Lung microvascular endothelial cell (primary cell): Measurements from ENCODE around the gene ERAS. TPM values are rescaled to one million over a fixed set of nuclear protein-coding genes. Genes with fewer than 3 reads are reported as not detected.
"Not testable (repeated sequence)": the region's sequence is repeated elsewhere in the genome, so short reads cannot be mapped to it uniquely, and the experiment has no call there.

Source experiments
- DNase-seq, 2 donors: peaks; one replicate each; pipeline versions ENCODE4 v3.0.0 to v3.0.0-alpha.2; 2010; ENCODE audit warnings: low read depth in 2 of 2
- total RNA-seq: library from RNA; depleted of rRNA; stranded (reverse); fragments of >200 nt; gene quantifications from 2 replicates; pipeline ENCODE4 v1.2.1, GENCODE V29; 2014

ERAS gene
- total RNA-seq, 1 donor from 2014 or later: not detected

- DNase-seq: no peak
Observed at GRCh38 chrX:48831136-48831908, 5.0 kb downstream of the ERAS start.

GRCh38 chrX:48831909-48832291, 5.6 kb downstream of the ERAS start:
- DNase-seq: no peak

GRCh38 chrX:48833542-48834138, 7.3 kb downstream of the ERAS start:
- peak in 1 of 2 donors; percentile 40 for DNase-seq

GRCh38 chrX:48834383-48834709, 8.0 kb downstream of the ERAS start:
- DNase-seq: no peak

- no peak for DNase-seq
Observed at GRCh38 chrX:48835524-48836329, 9.4 kb downstream of the ERAS start, which contains the start of gene PCSK1N. Gene PCSK1N (minus strand): TSS chrX:48835610. CDS start chrX:48835532, 78 bp downstream.

GRCh38 chrX:48839686-48840085, 13.4 kb downstream of the ERAS start:
- no peak for DNase-seq

- DNase-seq: no peak
Observed at GRCh38 chrX:48848847-48849246, 22.5 kb downstream of the ERAS start.

- no peak for DNase-seq
Observed at GRCh38 chrX:48852857-48853256, 26.5 kb downstream of the ERAS start.

- DNase-seq: not testable (repeated sequence)
Observed at GRCh38 chrX:48853494-48853893, 27.2 kb downstream of the ERAS start.

- not testable (repeated sequence) for DNase-seq
Observed at GRCh38 chrX:48854121-48854804, 27.9 kb downstream of the ERAS start.

- no peak for DNase-seq
Observed at GRCh38 chrX:48854898-48855297, 28.6 kb downstream of the ERAS start.

GRCh38 chrX:48864210-48864609, 37.9 kb downstream of the ERAS start:
- peak in 1 of 2 donors; percentile 31 for DNase-seq

- DNase-seq: not testable (repeated sequence)
Observed at GRCh38 chrX:48872017-48872416, 45.7 kb downstream of the ERAS start.

- not testable (repeated sequence) for DNase-seq
Observed at GRCh38 chrX:48876944-48877343, 50.6 kb downstream of the ERAS start.

Other genes with a start within 250 kb of the ERAS start
- 88.7 and 90.9 TPM in 2 replicates for gene WDR13, start 229.0 kb upstream of the ERAS start, total RNA-seq
- under 0.01 and 0.22 TPM in 2 replicates for gene WAS, start 142.7 kb upstream of the ERAS start, total RNA-seq
- gene SUV39H1, start 129.8 kb upstream of the ERAS start, total RNA-seq: 2.6 and 3.7 TPM in 2 replicates
- gene GLOD5, start 64.8 kb upstream of the ERAS start, total RNA-seq: not detected in 2 replicates
- gene GATA1, start 39.9 kb upstream of the ERAS start, total RNA-seq: not detected in 2 replicates
- 18.3 and 29.2 TPM in 2 replicates for gene HDAC6, start 24.4 kb upstream of the ERAS start, total RNA-seq
- under 0.01 and 0.20 TPM in 2 replicates for gene PCSK1N, start 9.1 kb downstream of the ERAS start, total RNA-seq
- gene TIMM17B, start 71.3 kb downstream of the ERAS start, total RNA-seq: 17.0 and 21.2 TPM in 2 replicates
- gene PQBP1, start 71.4 kb downstream of the ERAS start, total RNA-seq: 64.1 and 71.0 TPM in 2 replicates
- gene SLC35A2, start 85.1 kb downstream of the ERAS start, total RNA-seq: 7.8 and 12.9 TPM in 2 replicates
- gene PIM2, start 92.5 kb downstream of the ERAS start, total RNA-seq: 2.4 and 4.2 TPM in 2 replicates
- gene OTUD5, start 131.1 kb downstream of the ERAS start, total RNA-seq: 19.4 and 23.8 TPM in 2 replicates
- 0.20 and 0.22 TPM in 2 replicates for gene KCND1, start 145.3 kb downstream of the ERAS start, total RNA-seq
- 12.4 and 19.6 TPM in 2 replicates for gene GRIPAP1, start 175.8 kb downstream of the ERAS start, total RNA-seq
- 8.3 TPM in 2 replicates for gene TFE3, start 216.8 kb downstream of the ERAS start, total RNA-seq
- 0.44 and 0.79 TPM in 2 replicates for gene CCDC120, start 232.5 kb downstream of the ERAS start, total RNA-seq
- 3.5 and 4.2 TPM in 2 replicates for gene PRAF2, start 247.5 kb downstream of the ERAS start, total RNA-seq